Upper lobe of right lung (tissue), 1 donor: ENCODE measurements around the gene ARSD. TPM values are rescaled to one million over a fixed set of nuclear protein-coding genes. Genes with fewer than 3 reads are reported as not detected.

ENCODE experiments used
- ATAC-seq: fragments of 200-7000 bp; cut with Tn5 transposase; one replicate; pipeline ENCODE4 v1.9.1; 2020; ENCODE audit warnings: mild to moderate bottlenecking, moderate library complexity
- DNase-seq: peaks from one replicate; pipeline ENCODE4 v3.0.0-alpha.2; 2020
- H3K27ac ChIP-seq: fragments of 200-600 bp; one replicate; pipeline ENCODE4 v1.8.0; 2022
- H3K27me3 ChIP-seq: fragments of 200-600 bp; one replicate; pipeline ENCODE4 v1.8.0; 2022; ENCODE audit warnings: mild to moderate bottlenecking
- H3K36me3 ChIP-seq: fragments of 200-600 bp; one replicate; pipeline ENCODE4 v1.8.0; 2022
- H3K4me1 ChIP-seq: fragments of 200-600 bp; one replicate; pipeline ENCODE4 v1.8.0; 2022
- H3K4me3 ChIP-seq: fragments of 200-600 bp; one replicate; pipeline ENCODE4 v1.8.0; 2022; ENCODE audit warnings: mild to moderate bottlenecking
- H3K9me3 ChIP-seq: fragments of 200-600 bp; one replicate; pipeline ENCODE4 v1.8.0; 2022
- CTCF ChIP-seq: fragments of 200-600 bp; IDR thresholded peaks from one replicate; pipeline ENCODE4 v1.8.0; 2022; ENCODE audit warnings: antibody characterized with exemption
- intact Hi-C: fragments of 100-400 bp; cut with DNase I; formaldehyde crosslinking; loops from one replicate; pipeline ENCODE4 v1.11.0; 2022
- total RNA-seq: library from RNA; stranded (reverse); fragmentation: NEBNext Ultra II Directional; extraction: Animal tissue kit (Norgen Biotek cat#: 25700); gene quantifications from one replicate; pipeline ENCODE4 v1.2.1, GENCODE V29; 2021
- donor health status: DM: no; HTN: yes; CAD: no; lungs with severe emphysema.

ARSD gene
- total RNA-seq, 1 donor from 2014 or later, result 35.1 TPM

GRCh38 chrX:2871831-2872230 lies 57.3 kb downstream of the ARSD start:
- no peaks in the 10 kb centered on the region for H3K27me3 ChIP-seq

GRCh38 chrX:2870650-2871049 lies 58.5 kb downstream of the ARSD start:
- DNase-seq, result no peak
- no peak for TF ChIP-seq CTCF
- intact Hi-C loops, result no loop called here

More at GRCh38 chrX:2871831-2872230, 57.3 kb downstream of the ARSD start:
- Histone ChIP-seq H3K9me3 (no peaks in the 10 kb centered on the region), H3K27ac (no peak overlapping the region), H3K4me1 (no peaks in the 10 kb centered on the region), H3K36me3 (no peaks in the 10 kb centered on the region), H3K4me3 (no peak overlapping the region)
- intact Hi-C loops, result no loop called here
- no peak for ATAC-seq
- no peak for TF ChIP-seq CTCF
- DNase-seq, result no peak

GRCh38 chrX:2867206-2867605 lies 61.9 kb downstream of the ARSD start:
- intact Hi-C loops, result no loop called here

More at GRCh38 chrX:2870650-2871049, 58.5 kb downstream of the ARSD start:
- Histone ChIP-seq H3K4me1 (no peaks in the 10 kb centered on the region), H3K27me3 (no peaks in the 10 kb centered on the region), H3K36me3 (no peaks in the 10 kb centered on the region), H3K9me3 (no peaks in the 10 kb centered on the region), H3K27ac (no peak overlapping the region), H3K4me3 (no peak overlapping the region)
- ATAC-seq, result no peak

GRCh38 chrX:2863646-2864045 lies 65.5 kb downstream of the ARSD start:
- ATAC-seq, result peak; percentile 41
- intact Hi-C loops, result no loop called here
- no peak for TF ChIP-seq CTCF
- no peaks in the 10 kb centered on the region for H3K27me3 ChIP-seq
- H3K27ac ChIP-seq, result no peak overlapping the region
- DNase-seq, result no peak
- H3K36me3 ChIP-seq, result no peaks in the 10 kb centered on the region
- H3K4me3 ChIP-seq, result no peak overlapping the region
- no peaks in the 10 kb centered on the region for H3K9me3 ChIP-seq
- H3K4me1 ChIP-seq, result no peaks in the 10 kb centered on the region

More at GRCh38 chrX:2867206-2867605, 61.9 kb downstream of the ARSD start:
- H3K27ac ChIP-seq, result no peak overlapping the region
- H3K9me3 ChIP-seq, result no peaks in the 10 kb centered on the region
- no peak for DNase-seq
- H3K36me3 ChIP-seq, result no peaks in the 10 kb centered on the region
- no peak for TF ChIP-seq CTCF
- no peaks in the 10 kb centered on the region for H3K4me1 ChIP-seq
- H3K27me3 ChIP-seq, result no peaks in the 10 kb centered on the region
- ATAC-seq, result no peak
- H3K4me3 ChIP-seq, result no peak overlapping the region

GRCh38 chrX:2862404-2862803 lies 66.7 kb downstream of the ARSD start:
- H3K9me3 ChIP-seq, result no peaks in the 10 kb centered on the region
- H3K27me3 ChIP-seq, result no peaks in the 10 kb centered on the region
- TF ChIP-seq CTCF, result no peak
- ATAC-seq (no peak), DNase-seq (no peak)
- intact Hi-C loops, result no loop called here
- H3K4me1 ChIP-seq, result no peaks in the 10 kb centered on the region
- no peaks in the 10 kb centered on the region for H3K36me3 ChIP-seq
- no peak overlapping the region for H3K4me3 ChIP-seq
- no peak overlapping the region for H3K27ac ChIP-seq

GRCh38 chrX:2859197-2859797 lies 69.8 kb downstream of the ARSD start:
- intact Hi-C loops, result no loop called here
- Histone ChIP-seq H3K36me3 (no peaks in the 10 kb centered on the region), H3K27ac (no peak overlapping the region), H3K4me3 (no peak overlapping the region), H3K9me3 (no peaks in the 10 kb centered on the region), H3K4me1 (no peaks in the 10 kb centered on the region), H3K27me3 (no peaks in the 10 kb centered on the region)
- TF ChIP-seq CTCF, result no peak
- DNase-seq (no peak), ATAC-seq (no peak)
